RKO (cell line): Measurements from ENCODE around the gene CHRNA4.
"Not testable (repeated sequence)": the region's sequence is repeated elsewhere in the genome, so short reads cannot be mapped to it uniquely, and the experiment has no call there.

ENCODE experiments used
- DNase-seq: peaks from one replicate; pipeline ENCODE4 v3.0.0-alpha.2; 2016; ENCODE audit warnings: low spot score

The CHRNA4 gene

DNA sequence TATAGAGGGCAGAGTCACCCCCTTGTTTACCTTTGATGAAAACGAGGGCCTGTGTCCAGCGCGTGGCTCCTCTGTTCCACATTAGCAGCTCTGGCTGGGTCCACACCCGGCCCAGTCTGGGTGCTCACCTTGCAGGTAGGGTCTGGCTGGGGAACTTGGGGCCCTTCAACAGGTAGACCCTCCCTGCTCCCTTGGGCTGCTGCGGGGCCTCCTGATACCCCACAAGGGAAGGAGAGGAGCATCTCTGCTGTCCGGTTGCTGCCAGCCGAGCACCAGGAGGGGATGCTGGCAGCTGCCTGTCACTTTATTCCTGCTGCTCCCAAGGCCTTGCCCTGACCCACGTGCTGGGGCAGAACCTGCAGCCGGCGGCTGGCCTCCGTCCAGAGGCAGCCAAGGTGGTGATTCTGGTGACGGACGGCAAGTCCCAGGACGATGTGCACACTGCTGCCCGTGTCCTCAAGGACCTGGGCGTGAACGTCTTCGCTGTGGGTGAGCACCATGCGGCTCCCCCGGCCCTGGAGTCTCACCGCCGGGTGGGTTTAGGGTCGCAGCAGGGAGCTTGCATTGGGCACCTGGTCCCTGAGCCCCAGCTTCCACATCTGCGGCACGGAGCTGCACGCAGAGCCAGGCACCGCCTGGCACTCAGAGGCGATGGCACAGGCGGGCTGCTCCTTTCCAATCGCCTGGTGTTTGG is 52.8 kb downstream of the CHRNA4 start:
- DNase-seq, result no peak

GRCh38 chr20:63307538-63308217 is 53.5 kb downstream of the CHRNA4 start:
- DNase-seq, result no peak

DNA sequence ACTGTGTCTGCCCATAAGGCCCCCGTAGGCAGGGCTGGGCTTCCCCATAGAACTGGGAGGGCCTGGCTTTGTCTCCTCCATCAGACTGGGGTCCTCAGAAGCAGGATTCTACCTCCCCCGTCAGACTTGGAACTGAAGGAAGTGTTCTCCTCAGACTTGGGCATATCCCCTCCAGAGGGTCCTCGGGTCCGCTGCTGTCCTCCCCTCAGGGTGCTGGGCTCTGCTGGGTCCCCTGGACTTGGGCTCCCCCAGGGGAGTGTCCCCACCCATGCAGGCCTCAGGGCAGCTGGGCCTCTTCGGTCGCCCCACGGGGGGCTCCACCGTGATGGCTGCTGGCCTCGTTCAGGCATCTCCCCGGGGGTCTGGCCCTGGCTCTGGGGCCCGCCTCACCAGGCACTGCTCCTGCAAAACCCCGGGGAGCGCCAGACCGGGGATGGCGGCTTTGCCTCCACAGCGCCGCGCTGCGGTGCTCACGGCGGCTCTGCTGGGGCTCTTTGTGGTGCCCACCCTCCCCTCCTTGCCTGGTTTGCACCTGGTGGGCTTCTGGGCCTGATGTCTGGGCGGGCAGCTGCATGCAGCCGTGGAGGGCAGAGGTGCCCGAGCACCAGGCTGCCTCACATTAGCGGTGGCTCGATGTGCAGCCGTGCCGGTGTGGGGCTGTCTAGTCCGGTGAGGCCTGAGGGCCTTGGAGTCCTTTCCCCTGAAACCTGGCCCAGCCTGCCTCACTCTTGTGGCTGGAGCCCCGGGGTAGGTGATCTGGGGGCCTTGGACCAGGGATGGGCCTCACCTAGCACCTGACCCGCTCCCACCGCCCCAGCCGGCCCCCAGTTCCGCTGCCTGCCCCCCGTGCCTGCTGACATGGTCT is 54.2 kb downstream of the CHRNA4 start:
- no peak for DNase-seq

GRCh38 chr20:63305933-63306672 is 55.0 kb downstream of the CHRNA4 start:
- DNase-seq, result not testable (repeated sequence)

DNA sequence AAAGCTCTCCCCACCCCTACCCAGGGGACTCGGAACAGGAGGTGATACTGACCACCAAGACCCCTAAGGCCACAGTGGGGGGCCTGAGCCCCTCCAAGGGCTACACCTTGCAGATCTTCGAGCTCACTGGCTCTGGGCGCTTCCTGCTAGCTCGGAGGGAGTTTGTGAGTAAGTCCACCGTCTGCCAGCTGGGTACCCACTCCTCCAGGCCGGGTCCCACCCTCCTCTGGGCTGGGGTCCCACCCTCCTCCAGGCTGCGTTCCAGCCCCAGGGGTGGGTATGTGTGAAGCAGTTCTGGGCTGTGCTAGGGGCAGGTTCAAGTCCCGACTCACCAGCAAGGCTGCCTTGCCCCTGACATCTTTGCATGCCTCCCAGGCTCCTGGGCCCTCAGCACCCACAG is 55.8 kb downstream of the CHRNA4 start:
- no peak for DNase-seq

DNA sequence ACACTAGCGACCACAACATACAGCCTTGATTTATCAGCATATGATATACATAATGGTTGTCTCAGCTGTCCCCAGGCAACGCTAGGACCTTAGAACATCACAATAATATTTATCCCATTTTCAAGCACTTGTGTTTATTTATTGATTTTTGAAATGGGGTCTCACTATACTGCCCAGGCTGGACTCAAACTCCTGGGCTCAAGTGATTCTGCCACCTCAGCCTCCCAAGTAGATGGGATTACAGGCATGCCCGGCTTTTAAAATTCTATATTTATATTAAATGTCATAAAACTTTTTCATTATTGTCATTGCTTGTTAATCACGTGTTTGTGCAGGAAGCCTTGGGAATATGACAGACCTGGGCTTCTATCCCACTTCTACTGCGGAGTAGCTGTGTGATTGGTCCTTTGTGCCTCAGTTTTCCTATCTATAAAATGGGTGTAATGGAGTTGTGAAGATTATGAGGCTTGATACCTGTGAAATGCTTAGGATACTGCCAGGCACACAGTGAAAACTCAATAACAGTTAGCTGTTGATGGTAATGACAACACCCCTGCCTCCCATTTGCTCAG is 58.0 kb downstream of the CHRNA4 start:
- DNase-seq, result no peak

DNA sequence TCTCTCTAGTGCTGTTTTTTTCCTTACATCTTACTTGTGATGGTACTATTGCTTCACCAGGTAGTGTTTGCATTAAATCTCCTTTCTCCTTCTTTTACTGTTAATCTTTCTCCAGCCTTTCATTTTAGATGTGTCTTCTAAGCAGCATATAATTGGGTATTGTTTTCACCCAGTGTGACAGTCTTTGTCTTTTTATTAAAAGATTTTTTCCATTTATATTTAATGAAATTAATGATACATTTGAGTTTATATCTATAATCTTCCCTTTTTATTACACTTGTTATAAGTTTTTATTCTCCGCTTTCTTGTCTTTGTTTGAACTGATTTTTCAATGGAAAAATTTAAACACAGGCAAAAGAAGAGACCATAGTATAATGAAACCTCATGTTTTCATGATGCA is 59.5 kb downstream of the CHRNA4 start:
- DNase-seq, result no peak

- no peak for DNase-seq
These were observed 62.3 kb downstream of the CHRNA4 start for GRCh38 chr20:63298731-63299312.

- DNase-seq, result no peak
These were observed 63.2 kb downstream of the CHRNA4 start for GRCh38 chr20:63297796-63298572.

- DNase-seq, result no peak
These were observed 63.8 kb downstream of the CHRNA4 start for GRCh38 chr20:63297371-63297781.

GRCh38 chr20:63296531-63297299 is 64.4 kb downstream of the CHRNA4 start:
- DNase-seq, result no peak

- DNase-seq, result no peak
These were observed 65.3 kb downstream of the CHRNA4 start for GRCh38 chr20:63295846-63296245.

DNA sequence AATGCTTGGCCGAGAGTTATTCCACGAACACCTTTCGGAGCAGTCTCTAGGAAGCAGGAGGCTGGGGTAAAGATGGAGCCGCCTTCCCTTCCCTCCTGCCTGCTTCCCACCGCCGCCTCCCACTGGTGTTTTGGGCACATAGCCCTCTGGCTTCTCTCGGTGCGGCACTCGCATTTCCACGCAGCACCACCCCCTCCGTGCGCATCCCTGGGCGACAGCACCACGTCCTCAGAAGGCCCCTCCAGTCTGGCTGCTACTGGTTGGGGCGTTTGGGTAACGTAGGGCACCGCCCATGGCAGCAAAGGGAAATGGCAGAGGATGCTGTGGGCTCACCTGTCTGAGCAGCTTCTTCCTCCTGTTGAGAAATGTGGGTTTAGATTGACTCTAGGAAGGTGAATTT is 65.7 kb downstream of the CHRNA4 start:
- DNase-seq, result no peak

GRCh38 chr20:63295018-63295417 is 66.1 kb downstream of the CHRNA4 start:
- no peak for DNase-seq

GRCh38 chr20:63294536-63294900 is 66.6 kb downstream of the CHRNA4 start:
- DNase-seq, result no peak

DNA sequence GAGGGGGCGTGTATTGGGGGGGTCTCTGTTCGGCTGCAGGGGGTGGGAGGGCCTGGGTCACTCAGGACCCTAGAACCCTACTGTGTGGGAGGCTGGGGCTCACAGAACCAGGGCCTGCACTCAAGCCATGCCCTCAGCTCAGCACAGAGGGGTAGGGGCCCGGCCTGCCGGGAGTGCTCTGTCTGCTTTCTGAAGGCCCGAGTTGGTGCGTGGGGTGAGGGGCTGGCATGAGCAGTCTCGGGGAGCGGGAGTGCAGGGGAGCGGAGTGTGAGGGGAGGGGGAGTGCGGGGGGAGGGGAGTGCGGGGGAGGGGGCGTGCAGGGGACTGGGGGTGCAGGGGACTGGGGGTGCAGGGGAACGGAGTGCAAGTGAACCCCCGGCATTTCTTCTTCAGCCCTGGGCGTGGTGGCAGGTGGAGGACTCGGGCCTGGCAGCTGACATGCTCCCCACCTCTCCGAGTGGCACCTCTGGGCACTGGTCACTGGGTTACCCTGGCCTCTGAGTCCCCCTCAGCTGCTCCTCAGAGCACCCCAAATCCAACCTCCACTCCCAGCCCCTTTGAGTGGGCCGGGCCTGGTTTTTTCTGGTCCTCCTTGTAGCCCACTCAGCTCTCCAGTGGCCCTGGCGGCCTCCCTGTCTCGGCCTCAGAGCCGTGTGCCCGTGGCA is 67.1 kb downstream of the CHRNA4 start:
- DNase-seq, result no peak

GRCh38 chr20:63293456-63293855 is 67.7 kb downstream of the CHRNA4 start:
- DNase-seq, result no peak
